GM18868 (cell line): ENCODE results near the gene IFNB1.

Source experiments
- ATAC-seq: cut with Tn5 transposase; IDR thresholded peaks from one replicate; pipeline ENCODE4 v1.9.1; 2021; ENCODE audit warnings: mild to moderate bottlenecking, moderate library complexity; ENCODE audit not compliant: unreplicated experiment

Gene IFNB1

GRCh38 chr9:21070906-21071305 is 6.8 kb downstream of the IFNB1 start:
- no peak for ATAC-seq

- ATAC-seq: peak; percentile 46
Observed at GRCh38 chr9:21070171-21070571, 7.6 kb downstream of the IFNB1 start.

- peak; percentile 56 for ATAC-seq
Observed at GRCh38 chr9:21060919-21061561, 16.7 kb downstream of the IFNB1 start.

- ATAC-seq: no peak
Observed at GRCh38 chr9:21056931-21057330, 20.8 kb downstream of the IFNB1 start.

- ATAC-seq: no peak
Observed at GRCh38 chr9:21053851-21054250, 23.9 kb downstream of the IFNB1 start.

- no peak for ATAC-seq
Observed at GRCh38 chr9:21047281-21047691, 30.5 kb downstream of the IFNB1 start.

GRCh38 chr9:21043841-21044240 is 33.9 kb downstream of the IFNB1 start:
- ATAC-seq: no peak

GRCh38 chr9:21042466-21042865 is 35.3 kb downstream of the IFNB1 start:
- ATAC-seq: no peak

- ATAC-seq: no peak
Observed at GRCh38 chr9:21039302-21039701, 38.4 kb downstream of the IFNB1 start.

GRCh38 chr9:21037278-21037677 is 40.5 kb downstream of the IFNB1 start:
- ATAC-seq: no peak

GRCh38 chr9:21031808-21032183 is 45.9 kb downstream of the IFNB1 start:
- ATAC-seq: no peak

- peak; percentile 65 for ATAC-seq
Observed at GRCh38 chr9:21031091-21031807, 46.5 kb downstream of the IFNB1 start, which contains the start of gene HACD4. Gene HACD4, minus strand, starts transcription at chr9:21031640. Its CDS starts 50 bp downstream, at chr9:21031590.

GRCh38 chr9:21030389-21031035 is 47.2 kb downstream of the IFNB1 start:
- peak; percentile 86 for ATAC-seq

GRCh38 chr9:21029661-21030060 is 48.1 kb downstream of the IFNB1 start:
- no peak for ATAC-seq

- ATAC-seq: no peak
Observed at GRCh38 chr9:21028466-21028865, 49.3 kb downstream of the IFNB1 start.

GRCh38 chr9:21027295-21027694 is 50.4 kb downstream of the IFNB1 start:
- no peak for ATAC-seq
